Osteoblast (primary cell): ENCODE results near the gene U2AF2. TPM values are rescaled to one million over a fixed set of nuclear protein-coding genes. Genes with fewer than 3 reads are reported as not detected.

Source experiments
- DNase-seq: peaks from one replicate; pipeline ENCODE4 v3.0.0; 2011; ENCODE audit warnings: low spot score, mixed read lengths; ENCODE audit not compliant: insufficient read length; ENCODE audit errors: missing footprints
- H2AFZ ChIP-seq: 2 replicates; pipeline ENCODE4 v1.6.0; 2011; ENCODE audit warnings: mild to moderate bottlenecking, low read length
- H3K27ac ChIP-seq: 2 replicates; pipeline ENCODE4 v1.5.1; 2011; ENCODE audit warnings: mild to moderate bottlenecking, low read depth, low read length, moderate library complexity
- H3K27me3 ChIP-seq: 2 replicates; pipeline ENCODE4 v1.6.0; 2012; ENCODE audit warnings: mild to moderate bottlenecking, control low read depth, inconsistent platforms, low read length, moderate library complexity; ENCODE audit not compliant: insufficient read depth
- H3K36me3 ChIP-seq: 2 replicates; pipeline ENCODE4 v1.5.1; 2011; ENCODE audit warnings: mild to moderate bottlenecking, low read length, control low read depth, moderate library complexity; ENCODE audit not compliant: insufficient read depth
- H3K4me1 ChIP-seq: 2 replicates; pipeline ENCODE4 v1.5.1; 2011; ENCODE audit warnings: mild to moderate bottlenecking, low read length, control low read depth, moderate library complexity; ENCODE audit not compliant: insufficient read depth
- H3K4me2 ChIP-seq: 2 replicates; pipeline ENCODE4 v1.6.0; 2011; ENCODE audit warnings: mild to moderate bottlenecking, low read length; ENCODE audit not compliant: insufficient read depth
- H3K4me3 ChIP-seq: fragments of 200-600 bp; sonication (generic); 3 replicates; pipeline ENCODE4 v1.5.1; 2012; ENCODE audit warnings: mild to moderate bottlenecking, low read length, inconsistent platforms; ENCODE audit not compliant: insufficient read depth
- H3K79me2 ChIP-seq: 2 replicates; pipeline ENCODE4 v1.6.0; 2012; ENCODE audit warnings: mild to moderate bottlenecking, low read length, control low read depth, inconsistent platforms; ENCODE audit not compliant: insufficient read depth
- H3K9me3 ChIP-seq: 2 replicates; pipeline ENCODE4 v1.5.1; 2011; ENCODE audit warnings: low read depth, low read length, control low read depth
- H4K20me1 ChIP-seq: 2 replicates; pipeline ENCODE4 v1.6.0; 2012; ENCODE audit warnings: mild to moderate bottlenecking, low read length, control low read depth; ENCODE audit not compliant: insufficient read depth
- CTCF ChIP-seq: IDR thresholded peaks from 2 replicates; pipeline ENCODE4 v1.5.1; 2011; ENCODE audit warnings: mild to moderate bottlenecking, low read depth, low read length, moderate library complexity; ENCODE audit errors: extremely low read depth
- total RNA-seq: library from RNA; depleted of rRNA; stranded (reverse); fragments of >200 nt; gene quantifications from 2 replicates; pipeline ENCODE4 v1.2.3, GENCODE V29; 2012

U2AF2 gene
- total RNA-seq, 1 donor: 70.2 TPM

GRCh38 chr19:55646889-55647731 lies 7.7 kb upstream of the U2AF2 start:
- peak overlapping the region; percentile 81 for H2AFZ ChIP-seq
- no peak for TF ChIP-seq CTCF
- H3K79me2 ChIP-seq: peaks cover 32% of the 10 kb centered on the region
- H4K20me1 ChIP-seq: no peaks in the 10 kb centered on the region
- peak overlapping the region; percentile 91 for H3K4me2 ChIP-seq
- H3K4me3 ChIP-seq: peak overlapping the region; percentile 87
- no peaks in the 10 kb centered on the region for H3K9me3 ChIP-seq
- peaks cover 28% of the 10 kb centered on the region for H3K4me1 ChIP-seq
- peak overlapping the region; percentile 48 for H3K27ac ChIP-seq
- peak; percentile 90 for DNase-seq
- no peaks in the 10 kb centered on the region for H3K27me3 ChIP-seq
- H3K36me3 ChIP-seq: peaks cover 15% of the 10 kb centered on the region

GRCh38 chr19:55647732-55648584 lies 6.9 kb upstream of the U2AF2 start, which contains the start of gene CCDC106:
Gene CCDC106 (plus strand): TSS chr19:55648212. CDS start chr19:55649047, 835 bp downstream.
- peak within 1 kb of the TSS; percentile 87 for H3K4me3 ChIP-seq
- peaks cover 31% of the 10 kb centered on the region for H3K79me2 ChIP-seq
- TF ChIP-seq CTCF: no peak
- H3K4me1 ChIP-seq: peaks cover 25% of the 10 kb centered on the region
- peak within 1 kb of the TSS; percentile 48 for H3K27ac ChIP-seq
- H3K36me3 ChIP-seq: peaks cover 15% of the 10 kb centered on the region
- DNase-seq: peak; percentile 98
- no peaks in the 10 kb centered on the region for H3K27me3 ChIP-seq
- no peaks in the 10 kb centered on the region for H4K20me1 ChIP-seq
- peak within 1 kb of the TSS; percentile 81 for H2AFZ ChIP-seq
- no peaks in the 10 kb centered on the region for H3K9me3 ChIP-seq
- H3K4me2 ChIP-seq: peak within 1 kb of the TSS; percentile 91

- Histone ChIP-seq H2AFZ (peak overlapping the region; percentile 56), H3K36me3 (peaks cover 15% of the 10 kb centered on the region), H3K79me2 (peaks cover 27% of the 10 kb centered on the region), H3K4me1 (peaks cover 21% of the 10 kb centered on the region), H3K4me3 (peak overlapping the region; percentile 87), H3K27ac (no peak overlapping the region), H4K20me1 (no peaks in the 10 kb centered on the region), H3K27me3 (no peaks in the 10 kb centered on the region), H3K4me2 (peak overlapping the region; percentile 91), H3K9me3 (no peaks in the 10 kb centered on the region)
- TF ChIP-seq CTCF: no peak
- DNase-seq: peak; percentile 85
These were observed 6.1 kb upstream of the U2AF2 start for GRCh38 chr19:55648585-55649267.
